Kidney epithelial cell (primary cell): ENCODE measurements around the gene ACAD11. TPM values are rescaled to one million over a fixed set of nuclear protein-coding genes. Genes with fewer than 3 reads are reported as not detected.
"Not testable (repeated sequence)": the region's sequence is repeated elsewhere in the genome, so short reads cannot be mapped to it uniquely, and the experiment has no call there.

Experiments
- DNase-seq: peaks from one replicate; pipeline ENCODE4 v3.0.0-alpha.2; 2010; ENCODE audit warnings: low read depth
- H3K27me3 ChIP-seq: 2 replicates; pipeline ENCODE4 v1.6.0; 2011; ENCODE audit warnings: low read length; ENCODE audit not compliant: control insufficient read depth, insufficient read depth
- H3K36me3 ChIP-seq: 2 replicates; pipeline ENCODE4 v1.5.1; 2011; ENCODE audit warnings: low read length; ENCODE audit not compliant: control insufficient read depth, insufficient read depth
- H3K4me3 ChIP-seq: 2 replicates; pipeline ENCODE4 v1.5.1; 2011; ENCODE audit warnings: low read depth, mild to moderate bottlenecking, control low read depth, low read length
- CTCF ChIP-seq: IDR thresholded peaks from 2 replicates; pipeline ENCODE4 v1.5.1; 2011; ENCODE audit warnings: mild to moderate bottlenecking, moderate library complexity, low read length, control low read depth, inconsistent platforms; ENCODE audit not compliant: insufficient read depth, poor library complexity, severe bottlenecking
- total RNA-seq: library from RNA; depleted of rRNA; stranded (reverse); fragments of >200 nt; gene quantifications from 2 replicates; pipeline ENCODE4 v1.2.3, GENCODE V29; 2015

The ACAD11 gene
- total RNA-seq, 1 donor from 2014 or later, result 24.7 TPM

DNA sequence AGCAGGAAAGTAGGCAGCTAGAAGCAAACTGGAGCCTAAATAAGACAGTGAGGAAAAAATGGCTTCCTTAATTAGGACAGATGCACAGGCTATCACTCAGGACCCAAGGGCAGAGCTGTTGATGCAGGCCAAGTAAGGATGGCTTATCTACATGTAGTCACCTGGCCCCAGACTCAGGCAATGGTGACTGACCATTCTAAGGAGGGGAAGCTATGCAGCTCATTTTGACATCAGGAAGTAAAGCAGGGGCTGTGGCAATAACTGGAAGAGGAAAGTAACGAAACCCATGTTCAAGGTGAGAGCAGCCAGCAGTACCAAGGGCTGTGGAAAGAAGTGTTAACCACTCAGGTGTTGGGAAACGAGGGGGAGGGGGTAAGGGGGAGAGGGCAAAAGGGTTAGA, 16.2 kb downstream of the ACAD11 start:
- Histone ChIP-seq H3K36me3 (no peaks in the 10 kb centered on the region), H3K4me3 (no peak overlapping the region), H3K27me3 (no peaks in the 10 kb centered on the region)
- no peak for DNase-seq
- TF ChIP-seq CTCF, result no peak

GRCh38 chr3:132642539-132642847, 17.1 kb downstream of the ACAD11 start:
- no peak for TF ChIP-seq CTCF
- no peaks in the 10 kb centered on the region for H3K27me3 ChIP-seq
- no peak for DNase-seq
- H3K4me3 ChIP-seq, result no peak overlapping the region
- no peaks in the 10 kb centered on the region for H3K36me3 ChIP-seq

- H3K36me3 ChIP-seq, result no peaks in the 10 kb centered on the region
- H3K27me3 ChIP-seq, result no peaks in the 10 kb centered on the region
- no peak overlapping the region for H3K4me3 ChIP-seq
- no peak for DNase-seq
- TF ChIP-seq CTCF, result peak; percentile 49
Measured at GRCh38 chr3:132641837-132642538, 17.6 kb downstream of the ACAD11 start.

- H3K27me3 ChIP-seq, H3K4me3 ChIP-seq, H3K36me3 ChIP-seq, DNase-seq: not testable (repeated sequence)
Measured at GRCh38 chr3:132641427-132641826, 18.2 kb downstream of the ACAD11 start.

GRCh38 chr3:132638706-132639105, 20.9 kb downstream of the ACAD11 start:
- Histone ChIP-seq H3K4me3 (no peak overlapping the region), H3K36me3 (no peaks in the 10 kb centered on the region), H3K27me3 (no peaks in the 10 kb centered on the region)
- DNase-seq, result no peak
- TF ChIP-seq CTCF, result no peak

DNA sequence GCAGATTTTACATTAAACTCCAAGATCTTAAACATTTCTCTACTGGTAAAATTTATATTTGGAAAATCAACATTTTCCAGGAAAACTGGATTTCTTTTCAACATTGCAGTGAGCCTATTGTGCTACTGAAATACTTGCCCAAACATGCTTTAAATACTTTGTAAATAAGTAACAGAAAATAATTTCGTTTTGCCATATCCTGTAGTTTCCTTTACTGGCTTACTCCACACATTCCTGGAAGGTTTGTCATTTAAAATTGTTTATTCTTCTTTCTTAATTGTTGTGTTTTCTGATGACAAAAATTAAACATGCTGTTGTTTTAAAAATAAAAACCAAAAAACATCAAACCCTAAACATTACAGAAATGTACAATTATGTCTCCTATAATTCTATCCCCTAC, 22.0 kb downstream of the ACAD11 start:
- DNase-seq, result no peak
- no peak for TF ChIP-seq CTCF
- Histone ChIP-seq H3K4me3 (no peak overlapping the region), H3K36me3 (no peaks in the 10 kb centered on the region), H3K27me3 (no peaks in the 10 kb centered on the region)
